ENCODE results near the gene LTBP3.

LTBP3 gene

GRCh38 chr11:65489035-65489705 is 69.0 kb downstream of the LTBP3 start:
- Histone ChIP-seq H3K36me3 (ENCODE audit: insufficient read depth, low read length) (no peaks in the 10 kb centered on the region), H3K27ac (ENCODE audit: low read depth, low read length) (peak overlapping the region; percentile 99), H3K27me3 (ENCODE audit: insufficient read depth, low read length) (no peaks in the 10 kb centered on the region), H3K4me3 (ENCODE audit: low read depth, low read length) (0 out of 2 replicates have a peak overlapping the region, but pooled peaks have one; percentile 9), H2AFZ (ENCODE audit: low read length, unreplicated experiment) (no peak overlapping the region), H3K79me2 (ENCODE audit: control insufficient read depth, insufficient read depth, low read length, unreplicated experiment) (peaks cover 25% of the 10 kb centered on the region), H3K4me1 (ENCODE audit: control insufficient read depth, insufficient read depth, low read length, unreplicated experiment) (peaks cover 79% of the 10 kb centered on the region)

Measured in ACC112 (cell line).